HEK293 (cell line): ENCODE measurements around the gene LPP.

Experiments
- CTCF ChIA-PET: fragments of 350-600 bp; formaldehyde crosslinking; extraction: SDS; loops from one replicate; lab custom pipeline; 2021; ENCODE audit warnings: antibody characterized with exemption; lab: Yijun Ruan, JAX
- POLR2A ChIA-PET: fragments of 300-600 bp; formaldehyde crosslinking; extraction: SDS; loops from one replicate; lab custom pipeline; 2020; ENCODE audit warnings: antibody characterized with exemption, inconsistent platforms; lab: Yijun Ruan, JAX
- H3K27ac ChIP-seq: fragments of 200-500 bp; sonication (Bioruptor generic); 2 replicates; pipeline ENCODE4 v1.5.1; 2014; ENCODE audit warnings: low read depth, low read length, control low read depth, inconsistent platforms; ENCODE audit errors: extremely low read depth
- H3K36me3 ChIP-seq, 2 experiments: fragments of 200-500 bp in 1 of 2; sonication (Bioruptor generic) in 1 of 2; 1 replicate in 1 of 2; 2 replicates in 1 of 2; pipeline ENCODE4 v1.5.1; 2014 to 2017; ENCODE audit warnings: inconsistent platforms in 2 of 2, low read length in 2 of 2; ENCODE audit not compliant: control insufficient read depth in 2 of 2, insufficient read depth in 1 of 2
- H3K4me1 ChIP-seq: fragments of 200-500 bp; sonication (Bioruptor generic); 2 replicates; pipeline ENCODE4 v1.5.1; 2014; ENCODE audit warnings: mild to moderate bottlenecking, low read length, inconsistent platforms; ENCODE audit not compliant: control insufficient read depth, insufficient read depth
- H3K4me3 ChIP-seq: 2 replicates; pipeline ENCODE4 v1.5.1; 2011; ENCODE audit warnings: low read depth, mild to moderate bottlenecking, control low read depth, low read length, moderate library complexity
- H3K9me3 ChIP-seq: fragments of 200-500 bp; sonication (Bioruptor generic); 2 replicates; pipeline ENCODE4 v1.5.1; 2014; ENCODE audit warnings: low read depth, low read length, inconsistent platforms; ENCODE audit not compliant: control insufficient read depth, insufficient read depth
- AEBP2 ChIP-seq: fragments of 450-650 bp; formaldehyde crosslinking; IDR thresholded peaks from 2 replicates; pipeline ENCODE4 v1.5.1; 2016; ENCODE audit warnings: missing biosample characterization, missing genetic modification characterization, borderline replicate concordance
- BCL6B ChIP-seq: fragments of 450-650 bp; formaldehyde crosslinking; IDR thresholded peaks from 2 replicates; pipeline ENCODE4 v1.5.1; 2017; ENCODE audit warnings: missing biosample characterization, missing genetic modification characterization
- IKZF3 ChIP-seq: fragments of 450-650 bp; IDR thresholded peaks from 2 replicates; pipeline ENCODE4 v1.5.0; 2018; ENCODE audit warnings: missing biosample characterization, mild to moderate bottlenecking, missing genetic modification characterization, moderate library complexity
- KLF17 ChIP-seq: fragments of 450-650 bp; formaldehyde crosslinking; IDR thresholded peaks from 2 replicates; pipeline ENCODE4 v1.5.1; 2016; ENCODE audit warnings: missing biosample characterization, missing genetic modification characterization
- SCRT1 ChIP-seq: fragments of 450-650 bp; formaldehyde crosslinking; IDR thresholded peaks from 2 replicates; pipeline ENCODE4 v1.5.1; 2016; ENCODE audit warnings: missing biosample characterization, missing genetic modification characterization, borderline replicate concordance
- SCRT2 ChIP-seq: fragments of 450-650 bp; formaldehyde crosslinking; IDR thresholded peaks from 2 replicates; pipeline ENCODE4 v1.5.1; 2016; ENCODE audit warnings: missing biosample characterization, missing genetic modification characterization
- SP3 ChIP-seq: fragments of 450-650 bp; formaldehyde crosslinking; IDR thresholded peaks from 2 replicates; pipeline ENCODE4 v1.5.1; 2016; ENCODE audit warnings: missing biosample characterization, missing genetic modification characterization
- TCF7L2 ChIP-seq: IDR thresholded peaks from 2 replicates; pipeline ENCODE4 v1.6.1; 2011; ENCODE audit warnings: low read depth, mild to moderate bottlenecking, inconsistent platforms, low read length, moderate library complexity, borderline replicate concordance
- ZBTB17 ChIP-seq: fragments of 450-650 bp; formaldehyde crosslinking; IDR thresholded peaks from 2 replicates; pipeline ENCODE4 v1.5.1; 2016; ENCODE audit warnings: missing biosample characterization, missing genetic modification characterization
- ZEB2 ChIP-seq: fragments of 450-650 bp; formaldehyde crosslinking; IDR thresholded peaks from 2 replicates; pipeline ENCODE4 v1.5.1; 2016; ENCODE audit warnings: missing biosample characterization, missing genetic modification characterization
- ZFHX2 ChIP-seq: fragments of 450-650 bp; formaldehyde crosslinking; conservative IDR thresholded peaks from 2 replicates; pipeline ENCODE4 v1.5.1; 2016; ENCODE audit warnings: missing biosample characterization, missing genetic modification characterization
- ZIC2 ChIP-seq: fragments of 450-650 bp; formaldehyde crosslinking; IDR thresholded peaks from 2 replicates; pipeline ENCODE4 v1.5.1; 2016; ENCODE audit warnings: missing biosample characterization, missing genetic modification characterization
- ZNF114 ChIP-seq: fragments of 450-650 bp; formaldehyde crosslinking; IDR thresholded peaks from 2 replicates; pipeline ENCODE4 v1.5.0; 2017; ENCODE audit warnings: missing biosample characterization, missing genetic modification characterization
- ZNF174 ChIP-seq: fragments of 450-650 bp; formaldehyde crosslinking; IDR thresholded peaks from 2 replicates; pipeline ENCODE4 v1.5.0; 2017; ENCODE audit warnings: missing biosample characterization, mild to moderate bottlenecking, missing genetic modification characterization
- ZNF280D ChIP-seq: fragments of 450-650 bp; formaldehyde crosslinking; IDR thresholded peaks from 2 replicates; pipeline ENCODE4 v1.5.1; 2016; ENCODE audit warnings: missing biosample characterization, missing genetic modification characterization
- ZNF514 ChIP-seq: fragments of 450-650 bp; formaldehyde crosslinking; IDR thresholded peaks from 2 replicates; pipeline ENCODE4 v1.5.1; 2016; ENCODE audit warnings: missing biosample characterization, missing genetic modification characterization
- ZNF529 ChIP-seq: fragments of 450-650 bp; formaldehyde crosslinking; IDR thresholded peaks from 2 replicates; pipeline ENCODE4 v1.5.1; 2017; ENCODE audit warnings: missing genetic modification characterization, missing biosample characterization; ENCODE audit not compliant: insufficient replicate concordance
- ZNF544 ChIP-seq: fragments of 450-650 bp; formaldehyde crosslinking; IDR thresholded peaks from 2 replicates; pipeline ENCODE4 v1.5.0; 2017; ENCODE audit warnings: missing biosample characterization, missing genetic modification characterization
- ZNF548 ChIP-seq: fragments of 450-650 bp; formaldehyde crosslinking; IDR thresholded peaks from 2 replicates; pipeline ENCODE4 v1.5.1; 2016; ENCODE audit warnings: missing biosample characterization, missing genetic modification characterization
- ZNF555 ChIP-seq: fragments of 450-650 bp; formaldehyde crosslinking; conservative IDR thresholded peaks from 2 replicates; pipeline ENCODE4 v1.5.1; 2017; ENCODE audit warnings: missing biosample characterization, mild to moderate bottlenecking, missing genetic modification characterization, inconsistent platforms
- ZNF571 ChIP-seq: fragments of 450-650 bp; formaldehyde crosslinking; IDR thresholded peaks from 2 replicates; pipeline ENCODE4 v1.5.0; 2017; ENCODE audit warnings: missing biosample characterization, missing genetic modification characterization
- ZNF768 ChIP-seq: fragments of 450-650 bp; formaldehyde crosslinking; IDR thresholded peaks from 2 replicates; pipeline ENCODE4 v1.5.1; 2018; ENCODE audit warnings: missing biosample characterization, mild to moderate bottlenecking, missing genetic modification characterization

Gene LPP

GRCh38 chr3:188326968-188327367, 173.0 kb downstream of the LPP start:
- Histone ChIP-seq H3K4me3 (no peak overlapping the region), H3K4me1 (peaks cover 2% of the 10 kb centered on the region; the same call in 1 of the 2 replicates), H3K27ac (no peak overlapping the region), H3K36me3 (no peaks in the 10 kb centered on the region), H3K9me3 (no peaks in the 10 kb centered on the region)
- TF ChIP-seq ZBTB17 (tag by site-specific recombination), result no peak
- ChIA-PET POLR2A (no interaction called here), CTCF (no interaction called here)

- Histone ChIP-seq H3K4me1 (peaks cover 2% of the 10 kb centered on the region; the same call in 1 of the 2 replicates), H3K9me3 (no peaks in the 10 kb centered on the region), H3K4me3 (no peak overlapping the region), H3K27ac (no peak overlapping the region), H3K36me3 (no peaks in the 10 kb centered on the region)
- ChIA-PET POLR2A (no interaction called here), CTCF (no interaction called here)
- TF ChIP-seq ZEB2 (no peak), ZIC2 (tag by site-specific recombination) (no peak), ZNF768 (tag by site-specific recombination) (no peak), ZNF544 (tag by site-specific recombination) (no peak), ZNF529 (tag by site-specific recombination) (no peak), ZNF555 (tag by site-specific recombination) (no peak), KLF17 (tag by site-specific recombination) (no peak), ZFHX2 (tag by site-specific recombination) (no peak), ZNF571 (tag by site-specific recombination) (no peak), TCF7L2 (no peak), ZNF514 (tag by site-specific recombination) (no peak), ZNF280D (tag by site-specific recombination) (no peak), ZNF114 (no peak)
Measured at GRCh38 chr3:188327433-188327832, 173.5 kb downstream of the LPP start.

- Histone ChIP-seq H3K4me3 (no peak overlapping the region), H3K36me3 (no peaks in the 10 kb centered on the region), H3K4me1 (peaks cover 2% of the 10 kb centered on the region; the same call in 1 of the 2 replicates), H3K9me3 (no peaks in the 10 kb centered on the region), H3K27ac (no peak overlapping the region)
- ChIA-PET CTCF (interaction anchor here (1.7 kb wide), 1 partner anchor 9 kb away, joined by 5 read pairs; no protein-coding TSS in a partner anchor), POLR2A (no interaction called here)
- TF ChIP-seq AEBP2 (tag by site-specific recombination) (no peak), ZNF174 (no peak), SCRT1 (tag by site-specific recombination) (no peak), ZNF548 (no peak), IKZF3 (tag by site-specific recombination) (no peak), BCL6B (tag by site-specific recombination) (no peak), ZIC2 (tag by site-specific recombination) (no peak), SP3 (tag by site-specific recombination) (no peak), SCRT2 (tag by site-specific recombination) (no peak)
Measured at GRCh38 chr3:188330138-188330537, 176.2 kb downstream of the LPP start.
